Neural progenitor cell (in vitro differentiated cells): ENCODE results near the gene SPTBN4.

ENCODE experiments used
- CTCF ChIP-seq: fragments of 200-600 bp; sonication (generic); IDR thresholded peaks from 2 replicates; pipeline ENCODE4 v1.5.1; 2017; ENCODE audit warnings: antibody characterized with exemption, mild to moderate bottlenecking
- EZH2 ChIP-seq: fragments of 200-600 bp; sonication (generic); IDR thresholded peaks from 2 replicates; pipeline ENCODE4 v1.6.1; 2017; ENCODE audit warnings: antibody characterized with exemption, mild to moderate bottlenecking, moderate library complexity
- EZH2phosphoT487 ChIP-seq: fragments of 200-600 bp; sonication (generic); IDR thresholded peaks from 2 replicates; pipeline ENCODE4 v1.6.1; 2017; ENCODE audit warnings: antibody characterized with exemption

DNA sequence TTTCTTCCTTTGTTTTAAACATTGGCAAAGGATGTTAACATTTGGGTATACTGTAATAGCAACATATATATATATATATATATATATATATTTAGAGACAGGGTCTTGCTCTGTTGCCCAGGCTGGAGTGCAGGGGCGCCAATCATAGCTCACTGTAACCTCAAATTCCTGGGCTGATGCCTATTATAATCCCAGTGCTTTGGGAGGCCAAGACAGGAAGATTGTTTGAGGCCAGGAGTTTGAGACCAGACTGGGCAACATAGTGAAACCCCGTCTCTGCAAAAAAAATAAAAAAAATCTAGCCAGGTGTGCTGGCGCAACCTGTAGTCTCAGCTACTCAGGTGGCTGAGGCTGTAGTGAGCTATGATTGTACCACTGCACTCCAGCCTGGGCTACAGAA lies 6.6 kb upstream of the SPTBN4 start:
- no peak for TF ChIP-seq EZH2
- TF ChIP-seq CTCF: no peak
- no peak for TF ChIP-seq EZH2phosphoT487
